ENCODE results near the gene SMAD1.

The SMAD1 gene

DNA sequence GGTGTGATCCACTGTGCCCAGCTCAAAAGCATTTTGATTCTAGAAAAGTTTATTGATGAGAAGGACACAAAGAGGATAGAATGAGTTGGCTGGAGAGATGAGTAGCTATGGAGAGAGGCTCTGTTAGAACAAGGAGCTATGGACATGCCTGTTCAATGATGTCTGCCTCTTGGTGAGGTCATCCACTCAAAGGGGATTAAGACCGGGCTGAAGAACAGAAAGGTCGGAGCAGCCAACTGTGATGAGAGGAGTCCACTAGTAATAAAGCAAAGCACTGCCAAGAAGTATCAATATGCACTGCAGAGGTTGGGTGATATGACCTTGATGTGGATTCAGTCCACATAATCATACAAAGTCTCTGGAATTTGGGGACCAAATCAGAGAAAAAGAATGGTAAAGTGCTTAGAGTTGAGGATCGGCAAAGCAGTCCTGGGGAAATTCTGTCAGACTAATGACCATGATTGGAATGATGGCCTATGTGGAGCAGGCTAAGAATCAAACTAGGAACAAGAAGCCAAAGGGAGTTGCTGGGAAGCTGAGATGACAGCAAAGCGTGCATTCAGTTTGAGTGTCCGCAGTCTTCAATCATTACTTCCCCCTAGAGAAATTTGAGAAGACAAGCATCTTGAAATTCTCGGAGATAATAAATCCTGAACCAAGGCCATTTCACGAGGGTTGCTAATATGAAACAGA lies 81.8 kb downstream of the SMAD1 start:
- CTCF ChIA-PET, result interaction anchor here (0.9 kb wide), 1 partner anchor 284 kb away, joined by 3 read pairs; no protein-coding TSS in a partner anchor
- TF ChIP-seq FOXM1 (IDR thresholded peaks at IDR 0.05; ENCODE audit: borderline replicate concordance), result no peak
- TF ChIP-seq SP1 (IDR thresholded peaks at IDR 0.05), result no peak
- no peak for TF ChIP-seq ELF4 (IDR thresholded peaks at IDR 0.05)
- no peak for TF ChIP-seq CTBP1 (IDR thresholded peaks at IDR 0.05; ENCODE audit: borderline replicate concordance)
- TF ChIP-seq TARDBP (IDR thresholded peaks at IDR 0.05), result no peak
- no peak for TF ChIP-seq PKNOX1 (IDR thresholded peaks at IDR 0.05)
- no peak for TF ChIP-seq NFRKB (IDR thresholded peaks at IDR 0.05)
- no peak for TF ChIP-seq FOXK2 (IDR thresholded peaks at IDR 0.05)
- TF ChIP-seq L3MBTL2 (conservative IDR thresholded peaks at IDR 0.05), result no peak
- no peak for TF ChIP-seq LEF1 (IDR thresholded peaks at IDR 0.05; ENCODE audit: borderline replicate concordance)
- no peak for TF ChIP-seq FOXA1 (IDR thresholded peaks at IDR 0.05)
- no peak for TF ChIP-seq ARNT (IDR thresholded peaks at IDR 0.05)
- TF ChIP-seq HDGF (IDR thresholded peaks at IDR 0.05; ENCODE audit: borderline replicate concordance), result no peak
- DNase-seq (ENCODE audit: extremely low spot score), result no peak
- POLR2A ChIA-PET, result no interaction called here

- TF ChIP-seq ARNT (IDR thresholded peaks at IDR 0.05), result no peak
- TF ChIP-seq LEF1 (IDR thresholded peaks at IDR 0.05; ENCODE audit: borderline replicate concordance), result no peak
- TF ChIP-seq L3MBTL2 (conservative IDR thresholded peaks at IDR 0.05), result no peak
- no peak for TF ChIP-seq SUZ12 (IDR thresholded peaks at IDR 0.05)
- no peak for TF ChIP-seq CTBP1 (IDR thresholded peaks at IDR 0.05; ENCODE audit: borderline replicate concordance)
- TF ChIP-seq FOXM1 (IDR thresholded peaks at IDR 0.05; ENCODE audit: borderline replicate concordance), result no peak
- no peak for TF ChIP-seq NFRKB (IDR thresholded peaks at IDR 0.05)
- TF ChIP-seq ELF4 (IDR thresholded peaks at IDR 0.05), result no peak
- TF ChIP-seq FOXK2 (IDR thresholded peaks at IDR 0.05), result no peak
- TF ChIP-seq TARDBP (IDR thresholded peaks at IDR 0.05), result no peak
- no peak for TF ChIP-seq SP1 (IDR thresholded peaks at IDR 0.05)
- CTCF ChIA-PET, result no interaction called here
Measured at GRCh38 chr4:145564540-145564939, 82.9 kb downstream of the SMAD1 start.

DNA sequence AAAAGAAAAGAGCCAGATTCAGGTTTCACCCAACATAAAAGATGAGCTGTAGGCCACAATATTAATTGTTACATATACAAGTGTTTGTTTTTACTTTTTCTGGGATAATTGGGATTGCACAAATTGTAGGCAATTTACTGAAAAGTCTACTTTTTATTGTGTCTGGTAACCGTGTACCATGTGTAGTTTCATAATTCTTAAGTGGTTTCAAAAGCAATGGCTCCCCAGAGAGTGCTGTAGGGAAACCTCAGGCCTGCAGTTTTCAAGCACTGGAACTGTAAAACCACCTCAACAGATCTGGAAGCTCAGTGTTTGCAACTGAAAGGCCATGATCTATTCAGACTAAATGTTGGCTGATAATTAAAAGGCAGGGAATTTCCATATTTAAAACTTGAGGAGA lies 83.7 kb downstream of the SMAD1 start:
- TF ChIP-seq NFRKB (IDR thresholded peaks at IDR 0.05) (no peak), ELF4 (IDR thresholded peaks at IDR 0.05) (no peak), LEF1 (IDR thresholded peaks at IDR 0.05; ENCODE audit: borderline replicate concordance) (no peak), SP1 (IDR thresholded peaks at IDR 0.05) (no peak), PKNOX1 (IDR thresholded peaks at IDR 0.05) (no peak), ZNF384 (IDR thresholded peaks at IDR 0.05) (no peak), TARDBP (IDR thresholded peaks at IDR 0.05) (no peak), HDGF (IDR thresholded peaks at IDR 0.05; ENCODE audit: borderline replicate concordance) (no peak), FOXK2 (IDR thresholded peaks at IDR 0.05) (no peak), FOXA1 (IDR thresholded peaks at IDR 0.05) (no peak), L3MBTL2 (conservative IDR thresholded peaks at IDR 0.05) (no peak), BHLHE40 (IDR thresholded peaks at IDR 0.05; ENCODE audit: borderline replicate concordance) (no peak), ARNT (IDR thresholded peaks at IDR 0.05) (no peak)
- POLR2A ChIA-PET, result no interaction called here
- CTCF ChIA-PET, result no interaction called here
- no peak for DNase-seq (ENCODE audit: extremely low spot score)

More at GRCh38 chr4:145564540-145564939, 82.9 kb downstream of the SMAD1 start:
- no peak for DNase-seq (ENCODE audit: extremely low spot score)
- POLR2A ChIA-PET, result no interaction called here

- CTCF ChIA-PET, result interaction anchor here (1.1 kb wide), 1 partner anchor 9 kb away, joined by 3 read pairs; no protein-coding TSS in a partner anchor
- no peak for DNase-seq (ENCODE audit: extremely low spot score)
- TF ChIP-seq ELF4 (IDR thresholded peaks at IDR 0.05) (no peak), ARNT (IDR thresholded peaks at IDR 0.05) (no peak), BHLHE40 (IDR thresholded peaks at IDR 0.05; ENCODE audit: borderline replicate concordance) (no peak), L3MBTL2 (conservative IDR thresholded peaks at IDR 0.05) (no peak), FOXM1 (IDR thresholded peaks at IDR 0.05; ENCODE audit: borderline replicate concordance) (no peak), FOXA1 (IDR thresholded peaks at IDR 0.05) (no peak), PKNOX1 (IDR thresholded peaks at IDR 0.05) (no peak), ZNF384 (IDR thresholded peaks at IDR 0.05) (no peak), SP1 (IDR thresholded peaks at IDR 0.05) (no peak), NFRKB (IDR thresholded peaks at IDR 0.05) (no peak), LEF1 (IDR thresholded peaks at IDR 0.05; ENCODE audit: borderline replicate concordance) (no peak), TARDBP (IDR thresholded peaks at IDR 0.05) (no peak), FOXK2 (IDR thresholded peaks at IDR 0.05) (no peak), SUZ12 (IDR thresholded peaks at IDR 0.05) (no peak), CTBP1 (IDR thresholded peaks at IDR 0.05; ENCODE audit: borderline replicate concordance) (no peak), HDGF (IDR thresholded peaks at IDR 0.05; ENCODE audit: borderline replicate concordance) (no peak)
- POLR2A ChIA-PET, result no interaction called here
Measured at GRCh38 chr4:145566086-145566708, 84.5 kb downstream of the SMAD1 start.

DNA sequence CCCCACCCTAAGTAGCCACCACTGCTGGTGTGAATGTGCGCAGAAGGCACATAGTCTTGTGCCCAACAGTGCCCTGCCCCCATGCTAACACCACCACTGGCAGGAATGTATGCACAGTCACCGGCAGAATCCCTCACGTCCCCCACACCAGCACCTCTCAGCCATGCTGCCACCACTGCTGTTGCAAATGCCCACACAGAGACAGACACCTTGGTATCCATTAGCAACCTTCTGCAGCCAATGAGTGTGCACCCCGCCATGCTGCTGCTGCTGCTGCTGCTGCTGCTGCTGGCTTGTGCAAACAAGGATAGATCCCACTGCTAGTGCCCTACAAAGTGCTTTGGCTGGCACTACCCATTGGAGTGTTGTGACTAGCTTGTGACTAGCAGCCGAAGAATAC lies 85.1 kb downstream of the SMAD1 start:
- no peak for TF ChIP-seq ZNF384 (IDR thresholded peaks at IDR 0.05)
- no peak for TF ChIP-seq TARDBP (IDR thresholded peaks at IDR 0.05)
- TF ChIP-seq LEF1 (IDR thresholded peaks at IDR 0.05; ENCODE audit: borderline replicate concordance), result no peak
- no peak for TF ChIP-seq ELF4 (IDR thresholded peaks at IDR 0.05)
- no peak for TF ChIP-seq PKNOX1 (IDR thresholded peaks at IDR 0.05)
- TF ChIP-seq CTBP1 (IDR thresholded peaks at IDR 0.05; ENCODE audit: borderline replicate concordance), result no peak
- no peak for TF ChIP-seq L3MBTL2 (conservative IDR thresholded peaks at IDR 0.05)
- TF ChIP-seq HDGF (IDR thresholded peaks at IDR 0.05; ENCODE audit: borderline replicate concordance), result no peak
- no peak for TF ChIP-seq FOXA1 (IDR thresholded peaks at IDR 0.05)
- no peak for DNase-seq (ENCODE audit: extremely low spot score)
- ChIA-PET CTCF (interaction anchor here (1.1 kb wide), 1 partner anchor 10 kb away, joined by 3 read pairs; no protein-coding TSS in a partner anchor), POLR2A (no interaction called here)
